Right lobe of liver (tissue), 6 donors: ENCODE measurements around the gene ANKDD1A. TPM values are rescaled to one million over a fixed set of nuclear protein-coding genes. Genes with fewer than 3 reads are reported as not detected.

Experiments
- ATAC-seq, 4 donors: fragments of 200-7000 bp; cut with Tn5 transposase; one replicate each; pipeline ENCODE4 v1.9.1; 2020; ENCODE audit warnings: mild to moderate bottlenecking in 4 of 4, moderate library complexity in 4 of 4
- DNase-seq, 3 donors: peaks; one replicate each; pipeline ENCODE4 v3.0.0-alpha.2; 2020
- H3K27ac ChIP-seq, 3 donors: fragments of 200-600 bp; one replicate each; pipeline ENCODE4 v1.8.0; 2022
- H3K27me3 ChIP-seq, 2 donors: fragments of 200-600 bp; one replicate each; pipeline ENCODE4 v1.8.0; 2022
- H3K36me3 ChIP-seq, 4 donors: fragments of 200-600 bp; sonication (generic) in 1 of 4; one replicate each; pipeline versions ENCODE4 v1.5.1 to v1.8.0; 2017 to 2022; ENCODE audit warnings: control low read depth in 1 of 4
- H3K4me1 ChIP-seq, 4 donors: fragments of 200-600 bp; sonication (generic) in 1 of 4; one replicate each; pipeline versions ENCODE4 v1.5.1 to v1.8.0; 2017 to 2022; ENCODE audit warnings: control low read depth in 1 of 4
- H3K4me3 ChIP-seq, 3 donors: fragments of 200-600 bp; one replicate each; pipeline ENCODE4 v1.8.0; 2022
- H3K9me3 ChIP-seq, 4 donors: fragments of 200-600 bp; sonication (generic) in 1 of 4; one replicate each; pipeline versions ENCODE4 v1.5.1 to v1.8.0; 2017 to 2022; ENCODE audit warnings: control low read depth in 1 of 4
- CTCF ChIP-seq, 4 donors: fragments of 200-600 bp in 3 of 4; fragments of 450-650 bp in 1 of 4; IDR thresholded peaks; one replicate each; pipeline versions ENCODE4 v1.5.1 to v1.8.0; 2016 to 2022; ENCODE audit warnings: antibody characterized with exemption in 4 of 4, mild to moderate bottlenecking in 2 of 4
- POLR2A ChIP-seq: fragments of 450-650 bp; IDR thresholded peaks from one replicate; pipeline ENCODE4 v1.6.1; 2017; ENCODE audit warnings: antibody characterized with exemption, mild to moderate bottlenecking
- WGBS: methylation state at CpG from one replicate; pipeline ENCODE4 v1.1.6; 2018; ENCODE audit warnings: low coverage, low lambda C conversion rate; ENCODE audit not compliant: insufficient coverage; ENCODE audit errors: missing lambda C conversion rate; 5-methylcytosine and 5-hydroxymethylcytosine counted together
- intact Hi-C, 2 donors: fragments of 100-400 bp; cut with DNase I; formaldehyde crosslinking; loops; one replicate each; pipeline versions ENCODE4 v1.11.2 to v1.14.1; 2022
- total RNA-seq, 6 experiments: library from RNA; depleted of rRNA in 2 of 6; stranded (reverse); fragments of >200 nt in 2 of 6; fragmentation: NEBNext Ultra II Directional in 3 of 6; extraction: Animal tissue kit (Norgen Biotek cat#: 25700) in 3 of 6; gene quantifications; one replicate each; pipeline versions ENCODE4 v1.1.0 to v1.2.4, GENCODE V29; 2016 to 2023
- donor health status: DM: no; HTN: yes; CAD: no.
- donor health status: DM: no; HTN: no; CAD: no.
- donor health status: DM: no; HTN: no; CAD: no.
- donor health status: DM: no; HTN: yes; CAD: no.
- donor health status: DM: no; HTN: yes; CAD: no.

Gene ANKDD1A
- total RNA-seq, 6 experiments from 2014 or later = 0.29 to 1.1 (median 0.47) TPM

- no peaks in the 10 kb centered on the region for H3K27me3 ChIP-seq
- H3K27ac ChIP-seq = peak overlapping the region in 1 of 3 donors; percentile 71
- H3K4me1 ChIP-seq = peaks cover 0 to 13% (median 4%) of the 10 kb centered on the region in 4 donors
- intact Hi-C loops = no loop called here
- ATAC-seq = no peak
- TF ChIP-seq POLR2A (no peak), CTCF (IDR thresholded peaks at IDR 0.05) (no peak)
- no peak for DNase-seq
- no peak overlapping the region for H3K4me3 ChIP-seq
- H3K9me3 ChIP-seq = no peaks in the 10 kb centered on the region
- no peaks in the 10 kb centered on the region for H3K36me3 ChIP-seq
- WGBS = 60% methylated on average over 5 of the region's 5 CpGs
These were observed 27.0 kb upstream of the ANKDD1A start for GRCh38 chr15:64884679-64885078.

GRCh38 chr15:64888336-64888735, 23.4 kb upstream of the ANKDD1A start:
- DNase-seq (peak in 1 of 3 donors; percentile 35), ATAC-seq (no peak)
- Histone ChIP-seq H3K27ac (no peak overlapping the region), H3K27me3 (no peaks in the 10 kb centered on the region), H3K36me3 (no peaks in the 10 kb centered on the region), H3K4me1 (peaks cover 0 to 16% (median 4%) of the 10 kb centered on the region in 4 donors), H3K4me3 (no peak overlapping the region), H3K9me3 (no peaks in the 10 kb centered on the region)
- intact Hi-C loops = no loop called here
- 33% methylated on average over 1 of the region's 6 CpGs for WGBS
- TF ChIP-seq POLR2A = no peak
- TF ChIP-seq CTCF (IDR thresholded peaks at IDR 0.05) = no peak

GRCh38 chr15:64891561-64891960, 20.1 kb upstream of the ANKDD1A start:
- Histone ChIP-seq H3K9me3 (no peaks in the 10 kb centered on the region), H3K4me3 (no peak overlapping the region), H3K27ac (peak overlapping the region in 1 of 3 donors; percentile 29), H3K36me3 (no peaks in the 10 kb centered on the region), H3K27me3 (no peaks in the 10 kb centered on the region), H3K4me1 (peaks cover 0 to 8% (median 3%) of the 10 kb centered on the region in 4 donors)
- TF ChIP-seq CTCF (IDR thresholded peaks at IDR 0.05) = no peak
- no peak for TF ChIP-seq POLR2A
- DNase-seq = peak in 1 of 3 donors; percentile 17
- ATAC-seq = no peak
- intact Hi-C loops = no loop called here

- Histone ChIP-seq H3K27me3 (no peaks in the 10 kb centered on the region), H3K27ac (peak overlapping the region; percentile 62 to 85 (median 76)), H3K9me3 (no peaks in the 10 kb centered on the region), H3K4me3 (no peak overlapping the region), H3K36me3 (no peaks in the 10 kb centered on the region), H3K4me1 (peaks cover 0 to 8% (median 3%) of the 10 kb centered on the region in 4 donors)
- intact Hi-C loops = no loop called here
- TF ChIP-seq POLR2A (no peak), CTCF (IDR thresholded peaks at IDR 0.05) (no peak)
- 65% methylated on average over 6 of the region's 8 CpGs for WGBS
- no peak for ATAC-seq
- DNase-seq = peak in 1 of 3 donors; percentile 43
These were observed 18.8 kb upstream of the ANKDD1A start for GRCh38 chr15:64892847-64893403.
